ENCODE measurements around the gene EPB41L2.

DNA sequence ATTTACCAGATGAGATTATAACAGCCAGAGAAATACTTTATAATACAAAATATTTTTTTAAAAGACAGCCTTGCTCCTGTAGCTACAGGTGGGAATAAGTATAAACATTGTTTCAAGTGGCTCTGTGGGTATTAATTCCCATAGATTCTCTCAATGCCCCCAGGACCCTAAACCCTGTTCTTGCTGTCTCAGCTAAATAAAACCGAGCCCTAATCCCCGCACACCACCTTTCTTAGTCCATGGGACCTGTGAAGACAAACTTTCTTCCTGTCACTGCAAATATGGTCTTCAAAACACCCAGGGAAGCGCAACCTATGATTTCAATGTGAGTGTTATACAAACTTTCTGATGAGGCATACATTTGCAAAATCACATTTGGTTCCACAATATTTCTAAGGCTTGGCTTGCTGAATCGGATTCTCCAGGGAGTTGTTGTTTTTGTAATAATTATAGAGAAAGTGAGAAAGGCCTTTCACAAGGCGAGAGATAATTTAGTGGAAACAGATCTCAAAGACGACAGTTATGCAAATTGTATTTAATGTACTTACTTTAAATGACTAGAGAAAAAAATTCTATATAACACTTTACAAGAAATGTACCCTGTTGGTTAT is 224.7 kb downstream of the EPB41L2 start:
- TF ChIP-seq, protein P1, sequence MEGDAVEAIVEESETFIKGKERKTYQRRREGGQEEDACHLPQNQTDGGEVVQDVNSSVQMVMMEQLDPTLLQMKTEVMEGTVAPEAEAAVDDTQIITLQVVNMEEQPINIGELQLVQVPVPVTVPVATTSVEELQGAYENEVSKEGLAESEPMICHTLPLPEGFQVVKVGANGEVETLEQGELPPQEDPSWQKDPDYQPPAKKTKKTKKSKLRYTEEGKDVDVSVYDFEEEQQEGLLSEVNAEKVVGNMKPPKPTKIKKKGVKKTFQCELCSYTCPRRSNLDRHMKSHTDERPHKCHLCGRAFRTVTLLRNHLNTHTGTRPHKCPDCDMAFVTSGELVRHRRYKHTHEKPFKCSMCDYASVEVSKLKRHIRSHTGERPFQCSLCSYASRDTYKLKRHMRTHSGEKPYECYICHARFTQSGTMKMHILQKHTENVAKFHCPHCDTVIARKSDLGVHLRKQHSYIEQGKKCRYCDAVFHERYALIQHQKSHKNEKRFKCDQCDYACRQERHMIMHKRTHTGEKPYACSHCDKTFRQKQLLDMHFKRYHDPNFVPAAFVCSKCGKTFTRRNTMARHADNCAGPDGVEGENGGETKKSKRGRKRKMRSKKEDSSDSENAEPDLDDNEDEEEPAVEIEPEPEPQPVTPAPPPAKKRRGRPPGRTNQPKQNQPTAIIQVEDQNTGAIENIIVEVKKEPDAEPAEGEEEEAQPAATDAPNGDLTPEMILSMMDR (IDR thresholded peaks at IDR 0.05) = no peak
- no peak for TF ChIP-seq POLR2A (IDR thresholded peaks at IDR 0.05)
- no peak for TF ChIP-seq EP300 (IDR thresholded peaks at IDR 0.05)
- TF ChIP-seq POLR2AphosphoS5 (IDR thresholded peaks at IDR 0.05) = no peak

Data from upper lobe of left lung (tissue), 4 donors.